Measurements from ENCODE around the gene ANKMY1. TPM values are rescaled to one million over a fixed set of nuclear protein-coding genes. Genes with fewer than 3 reads are reported as not detected.

The ANKMY1 gene
- total RNA-seq, 3 donors from 2014 or later (not counting 1 experiment from before 2014, with no cell fraction given): 43.8 to 51.5 (median 46.6) TPM

- H3K9me3 Mint-ChIP-seq: no peaks in the 10 kb centered on the region
- DNase-seq: peak in 1 of 2 donors; percentile 9
- H3K4me3 ChIP-seq (ENCODE audit: low read length): no peak overlapping the region
- no peaks in the 10 kb centered on the region for H3K27me3 Mint-ChIP-seq (ENCODE audit: low read depth in 2 of 2)
- no peak overlapping the region for H3K27ac Mint-ChIP-seq
- no peaks in the 10 kb centered on the region for H3K4me1 ChIP-seq (ENCODE audit: control insufficient read depth, insufficient read depth, low read length)
- H3K27ac ChIP-seq (ENCODE audit: low read length): no peak overlapping the region
- peaks cover 0 to 8% of the 10 kb centered on the region in 2 donors for H3K4me1 Mint-ChIP-seq
- H3K36me3 ChIP-seq (ENCODE audit: control insufficient read depth, insufficient read depth, low read length): no peaks in the 10 kb centered on the region
- H3K36me3 Mint-ChIP-seq: no peaks in the 10 kb centered on the region
- no peaks in the 10 kb centered on the region for H3K9me3 ChIP-seq (ENCODE audit: control insufficient read depth, insufficient read depth, low read length)
- WGBS (ENCODE audit: insufficient coverage): 96% methylated on average over 25 of the region's 25 CpGs
- no peaks in the 10 kb centered on the region for H3K27me3 ChIP-seq (ENCODE audit: control insufficient read depth, insufficient read depth, low read length)
- TF ChIP-seq, protein P1, sequence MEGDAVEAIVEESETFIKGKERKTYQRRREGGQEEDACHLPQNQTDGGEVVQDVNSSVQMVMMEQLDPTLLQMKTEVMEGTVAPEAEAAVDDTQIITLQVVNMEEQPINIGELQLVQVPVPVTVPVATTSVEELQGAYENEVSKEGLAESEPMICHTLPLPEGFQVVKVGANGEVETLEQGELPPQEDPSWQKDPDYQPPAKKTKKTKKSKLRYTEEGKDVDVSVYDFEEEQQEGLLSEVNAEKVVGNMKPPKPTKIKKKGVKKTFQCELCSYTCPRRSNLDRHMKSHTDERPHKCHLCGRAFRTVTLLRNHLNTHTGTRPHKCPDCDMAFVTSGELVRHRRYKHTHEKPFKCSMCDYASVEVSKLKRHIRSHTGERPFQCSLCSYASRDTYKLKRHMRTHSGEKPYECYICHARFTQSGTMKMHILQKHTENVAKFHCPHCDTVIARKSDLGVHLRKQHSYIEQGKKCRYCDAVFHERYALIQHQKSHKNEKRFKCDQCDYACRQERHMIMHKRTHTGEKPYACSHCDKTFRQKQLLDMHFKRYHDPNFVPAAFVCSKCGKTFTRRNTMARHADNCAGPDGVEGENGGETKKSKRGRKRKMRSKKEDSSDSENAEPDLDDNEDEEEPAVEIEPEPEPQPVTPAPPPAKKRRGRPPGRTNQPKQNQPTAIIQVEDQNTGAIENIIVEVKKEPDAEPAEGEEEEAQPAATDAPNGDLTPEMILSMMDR (IDR thresholded peaks at IDR 0.05): no peak
- intact Hi-C loops (cut with micrococcal nuclease): no loop called here
- ATAC-seq: no peak
- no peak overlapping the region for H3K4me3 Mint-ChIP-seq
Measured at GRCh38 chr2:240480834-240481623, 76.8 kb downstream of the ANKMY1 start.

DNA sequence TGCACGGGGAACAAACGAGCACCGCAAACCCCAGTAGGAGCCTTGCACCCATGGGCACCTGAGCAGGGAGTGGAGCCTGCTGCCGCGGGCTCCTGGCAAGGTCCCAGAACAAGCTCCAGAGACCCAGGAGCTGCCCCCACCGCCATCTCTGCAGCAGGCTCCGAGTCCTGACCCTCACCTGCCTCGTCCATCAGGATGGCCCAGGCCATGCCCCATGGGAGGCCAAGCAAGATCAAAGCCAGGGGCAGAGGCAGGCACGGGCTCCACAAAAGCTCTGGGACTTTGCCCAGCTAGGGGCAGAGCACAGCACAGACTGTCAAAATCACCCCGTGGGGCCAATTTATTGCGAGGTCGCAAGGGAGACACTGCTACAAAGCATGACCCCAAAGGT lies 78.7 kb downstream of the ANKMY1 start:
- H3K4me1 ChIP-seq (ENCODE audit: control insufficient read depth, insufficient read depth, low read length): no peaks in the 10 kb centered on the region
- peaks cover 0 to 8% of the 10 kb centered on the region in 2 donors for H3K4me1 Mint-ChIP-seq
- no peak overlapping the region for H3K4me3 Mint-ChIP-seq
- 92% methylated on average over 12 of the region's 12 CpGs for WGBS (ENCODE audit: insufficient coverage)
- no peak overlapping the region for H3K27ac Mint-ChIP-seq
- H3K9me3 Mint-ChIP-seq: no peaks in the 10 kb centered on the region
- no peak overlapping the region for H3K4me3 ChIP-seq (ENCODE audit: low read length)
- no peaks in the 10 kb centered on the region for H3K27me3 Mint-ChIP-seq (ENCODE audit: low read depth in 2 of 2)
- TF ChIP-seq, protein P1 (IDR thresholded peaks at IDR 0.05): no peak
- peak in 1 of 2 donors; percentile 10 for DNase-seq
- no peak overlapping the region for H3K27ac ChIP-seq (ENCODE audit: low read length)
- ATAC-seq: no peak
- intact Hi-C loops (cut with micrococcal nuclease): no loop called here
- no peaks in the 10 kb centered on the region for H3K9me3 ChIP-seq (ENCODE audit: control insufficient read depth, insufficient read depth, low read length)
- H3K36me3 Mint-ChIP-seq: no peaks in the 10 kb centered on the region
- no peaks in the 10 kb centered on the region for H3K27me3 ChIP-seq (ENCODE audit: control insufficient read depth, insufficient read depth, low read length)
- H3K36me3 ChIP-seq (ENCODE audit: control insufficient read depth, insufficient read depth, low read length): no peaks in the 10 kb centered on the region

GRCh38 chr2:240478346-240479110 lies 79.3 kb downstream of the ANKMY1 start:
- DNase-seq: no peak
- intact Hi-C loops (cut with micrococcal nuclease): no loop called here

More at GRCh38 chr2:240478346-240479110, 79.3 kb downstream of the ANKMY1 start:
- no peak overlapping the region for H3K27ac Mint-ChIP-seq
- Histone ChIP-seq H3K9me3 (ENCODE audit: control insufficient read depth, insufficient read depth, low read length) (no peaks in the 10 kb centered on the region), H3K27me3 (ENCODE audit: control insufficient read depth, insufficient read depth, low read length) (no peaks in the 10 kb centered on the region), H3K36me3 (ENCODE audit: control insufficient read depth, insufficient read depth, low read length) (no peaks in the 10 kb centered on the region), H3K27ac (ENCODE audit: low read length) (no peak overlapping the region), H3K4me1 (ENCODE audit: control insufficient read depth, insufficient read depth, low read length) (no peaks in the 10 kb centered on the region), H3K4me3 (ENCODE audit: low read length) (no peak overlapping the region)
- H3K27me3 Mint-ChIP-seq (ENCODE audit: low read depth in 2 of 2): no peaks in the 10 kb centered on the region
- WGBS (ENCODE audit: insufficient coverage): 95% methylated on average over 21 of the region's 21 CpGs
- peaks cover 3% of the 10 kb centered on the region in 2 donors for H3K9me3 Mint-ChIP-seq
- H3K4me3 Mint-ChIP-seq: no peak overlapping the region
- ATAC-seq: no peak
- TF ChIP-seq, protein P1 (IDR thresholded peaks at IDR 0.05): no peak
- no peaks in the 10 kb centered on the region for H3K36me3 Mint-ChIP-seq
- peaks cover 0 to 8% of the 10 kb centered on the region in 2 donors for H3K4me1 Mint-ChIP-seq

Measured in natural killer cell (primary cell).